A673 (cell line): ENCODE data around the gene EEF1AKMT3. TPM values are rescaled to one million over a fixed set of nuclear protein-coding genes. Genes with fewer than 3 reads are reported as not detected.

Source experiments
- BruUV-seq: library from RNA; stranded (reverse); fragments of 400-500 nt; replicated peaks from 2 replicates; lab custom pipeline; 2021; lab: Mats Ljungman, UMichigan
- CTCF ChIA-PET: fragments of 300-600 bp; sonication (Branson Sonifier 250); formaldehyde crosslinking; loops from one replicate; lab custom pipeline; 2022; ENCODE audit warnings: antibody characterized with exemption; lab: Charles Lee
- POLR2A ChIA-PET: fragments of 300-600 bp; sonication (Branson Sonifier 250); formaldehyde crosslinking; loops from one replicate; lab custom pipeline; 2022; ENCODE audit warnings: antibody characterized with exemption; ENCODE audit not compliant: low non-redundant PET; lab: Charles Lee
- DNase-seq: peaks from one replicate; pipeline ENCODE4 v3.0.0-alpha.2; 2015; ENCODE audit warnings: low spot score
- H3K27ac ChIP-seq: fragments of 200-600 bp; sonication (generic); 2 replicates; pipeline ENCODE4 v1.5.1; 2016; ENCODE audit warnings: mixed run types, low read depth, mild to moderate bottlenecking, mixed read lengths, antibody characterized with exemption, low read length; ENCODE audit not compliant: poor library complexity, severe bottlenecking
- H3K27me3 ChIP-seq: fragments of 200-600 bp; sonication (generic); replicated peaks from 2 replicates; pipeline ENCODE4 v1.6.1; 2017; ENCODE audit warnings: mixed run types, low read depth, mild to moderate bottlenecking, mixed read lengths, antibody characterized with exemption, low read length; ENCODE audit not compliant: insufficient read depth, poor library complexity
- H3K36me3 ChIP-seq: fragments of 200-600 bp; sonication (generic); 2 replicates; pipeline ENCODE4 v1.6.1; 2016; ENCODE audit warnings: mixed run types, mild to moderate bottlenecking, mixed read lengths, antibody characterized with exemption, low read length; ENCODE audit not compliant: insufficient read depth, poor library complexity, severe bottlenecking
- H3K4me1 ChIP-seq: fragments of 200-600 bp; sonication (generic); 2 replicates; pipeline ENCODE4 v1.6.1; 2017; ENCODE audit warnings: mixed run types, mild to moderate bottlenecking, mixed read lengths, antibody characterized with exemption, low read length; ENCODE audit not compliant: insufficient read depth, poor library complexity, severe bottlenecking
- H3K4me3 ChIP-seq: fragments of 200-600 bp; sonication (generic); 2 replicates; pipeline ENCODE4 v1.5.1; 2016; ENCODE audit warnings: low read depth, mixed run types, mild to moderate bottlenecking, mixed read lengths, low read length; ENCODE audit not compliant: poor library complexity, severe bottlenecking
- H3K9me3 ChIP-seq: fragments of 200-600 bp; sonication (generic); 2 replicates; pipeline ENCODE4 v1.6.1; 2016; ENCODE audit warnings: mixed run types, low read depth, mild to moderate bottlenecking, mixed read lengths, antibody characterized with exemption, low read length; ENCODE audit not compliant: poor library complexity, severe bottlenecking
- EZH2 ChIP-seq: fragments of 200-600 bp; sonication (generic); IDR thresholded peaks from 2 replicates; pipeline ENCODE4 v1.6.1; 2017; ENCODE audit warnings: borderline replicate concordance, low read depth, mild to moderate bottlenecking, mixed read lengths, antibody characterized with exemption, low read length; ENCODE audit not compliant: poor library complexity, severe bottlenecking
- intact Hi-C: fragments of 100-400 bp; cut with micrococcal nuclease; formaldehyde crosslinking; loops from one replicate; pipeline ENCODE4 v1.10.0; 2022; ENCODE audit not compliant: unreplicated experiment
- total RNA-seq: library from RNA; stranded (reverse); gene quantifications from 2 replicates; pipeline ENCODE4 v1.2.3, GENCODE V29; 2021
- TF ChIP-seq, protein P1 (sequence below): fragments of 300-800, 200-600 bp; sonication (generic); conservative IDR thresholded peaks from 2 replicates; pipeline ENCODE4 v1.5.1; 2017; ENCODE audit warnings: low read depth, mild to moderate bottlenecking, antibody characterized with exemption, low read length, moderate library complexity, mixed read lengths

The EEF1AKMT3 gene
- total RNA-seq, 1 experiment from 2014 or later = 5.3 TPM

DNA sequence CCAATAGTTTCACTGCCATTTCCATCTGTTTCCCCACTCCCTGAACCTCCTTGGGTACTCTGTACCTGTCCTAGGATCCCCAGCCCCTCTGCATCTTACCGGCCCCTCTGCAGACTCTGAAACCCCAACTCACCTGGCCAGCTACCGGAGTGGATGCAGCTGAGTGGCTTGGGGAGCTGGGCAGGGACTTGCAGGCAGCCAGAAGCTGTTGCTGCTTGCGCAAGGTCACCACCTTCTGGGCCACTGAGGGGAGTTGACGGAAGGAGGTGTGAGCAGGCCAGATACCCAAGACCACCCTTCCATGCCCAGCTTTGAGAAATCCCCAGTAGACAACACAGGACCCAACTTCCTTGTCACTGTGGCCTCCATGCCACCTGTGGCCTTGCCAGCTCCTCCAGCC, 40.1 kb upstream of the EEF1AKMT3 start:
- no peak for DNase-seq
- Histone ChIP-seq H3K4me3 (no peak overlapping the region), H3K4me1 (peaks cover 15% of the 10 kb centered on the region), H3K9me3 (no peaks in the 10 kb centered on the region), H3K27ac (no peak overlapping the region), H3K27me3 (peaks cover 13% of the 10 kb centered on the region), H3K36me3 (no peaks in the 10 kb centered on the region)
- ChIA-PET CTCF (no interaction called here), POLR2A (no interaction called here)
- BruUV-seq = no TSS peak
- TF ChIP-seq, protein P1, sequence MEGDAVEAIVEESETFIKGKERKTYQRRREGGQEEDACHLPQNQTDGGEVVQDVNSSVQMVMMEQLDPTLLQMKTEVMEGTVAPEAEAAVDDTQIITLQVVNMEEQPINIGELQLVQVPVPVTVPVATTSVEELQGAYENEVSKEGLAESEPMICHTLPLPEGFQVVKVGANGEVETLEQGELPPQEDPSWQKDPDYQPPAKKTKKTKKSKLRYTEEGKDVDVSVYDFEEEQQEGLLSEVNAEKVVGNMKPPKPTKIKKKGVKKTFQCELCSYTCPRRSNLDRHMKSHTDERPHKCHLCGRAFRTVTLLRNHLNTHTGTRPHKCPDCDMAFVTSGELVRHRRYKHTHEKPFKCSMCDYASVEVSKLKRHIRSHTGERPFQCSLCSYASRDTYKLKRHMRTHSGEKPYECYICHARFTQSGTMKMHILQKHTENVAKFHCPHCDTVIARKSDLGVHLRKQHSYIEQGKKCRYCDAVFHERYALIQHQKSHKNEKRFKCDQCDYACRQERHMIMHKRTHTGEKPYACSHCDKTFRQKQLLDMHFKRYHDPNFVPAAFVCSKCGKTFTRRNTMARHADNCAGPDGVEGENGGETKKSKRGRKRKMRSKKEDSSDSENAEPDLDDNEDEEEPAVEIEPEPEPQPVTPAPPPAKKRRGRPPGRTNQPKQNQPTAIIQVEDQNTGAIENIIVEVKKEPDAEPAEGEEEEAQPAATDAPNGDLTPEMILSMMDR = no peak
- no peak for TF ChIP-seq EZH2
- intact Hi-C loops = no loop called here

DNA sequence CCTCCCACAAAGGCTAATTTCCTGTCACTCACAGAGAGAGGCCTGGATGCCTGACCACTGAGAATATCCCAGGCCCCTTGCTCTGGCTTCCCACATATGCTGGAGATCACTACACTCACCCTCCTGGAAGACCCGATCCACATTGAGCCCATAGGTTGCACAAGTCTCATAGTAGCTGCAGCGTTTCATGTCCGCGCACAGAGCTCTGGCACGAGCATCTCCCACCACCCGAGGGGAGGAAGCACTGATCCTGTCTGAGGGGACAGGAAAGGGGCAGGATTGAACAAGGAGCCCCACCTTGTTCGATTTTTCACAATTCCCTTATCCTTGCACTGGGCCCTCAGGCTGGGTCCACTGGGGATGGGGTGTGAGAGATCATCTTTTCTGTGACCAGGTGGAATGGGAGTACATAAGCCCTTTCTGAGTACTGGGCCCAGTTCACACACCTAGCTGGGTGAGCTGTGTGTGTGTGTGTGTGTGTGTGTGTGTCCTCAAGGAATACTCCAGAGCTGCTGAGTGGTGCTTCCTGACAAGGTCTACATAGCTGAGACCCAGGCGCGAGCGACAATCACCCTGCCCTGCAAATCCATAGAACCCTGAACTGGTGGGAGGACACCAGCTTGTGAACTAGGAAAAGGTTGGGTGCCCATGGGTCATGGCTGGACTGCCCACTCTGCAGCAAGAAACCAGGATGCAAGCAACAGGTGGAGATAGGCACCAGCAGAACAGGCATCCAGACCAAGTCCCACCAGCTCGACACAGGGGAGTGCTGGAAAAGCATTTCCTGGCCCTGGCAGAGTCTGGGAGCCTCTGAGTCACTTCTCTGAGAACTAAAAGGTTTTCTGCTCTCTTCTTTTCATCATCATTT, 39.5 kb upstream of the EEF1AKMT3 start:
- CTCF ChIA-PET = interaction anchor here (0.5 kb wide), 2 partner anchors 490 to 1249 kb away, joined by 3 to 4 read pairs; no protein-coding TSS in a partner anchor
- no TSS peak for BruUV-seq
- H3K36me3 ChIP-seq = no peaks in the 10 kb centered on the region
- POLR2A ChIA-PET = interaction anchor here (0.7 kb wide), 1 partner anchor 213 kb away, joined by 3 read pairs; no protein-coding TSS in a partner anchor
- no peaks in the 10 kb centered on the region for H3K9me3 ChIP-seq
- no peak for DNase-seq
- TF ChIP-seq, protein P1 = no peak
- TF ChIP-seq EZH2 = no peak
- H3K4me3 ChIP-seq = no peak overlapping the region
- intact Hi-C loops = no loop called here
- H3K4me1 ChIP-seq = peaks cover 16% of the 10 kb centered on the region
- H3K27me3 ChIP-seq = peaks cover 18% of the 10 kb centered on the region
- H3K27ac ChIP-seq = no peak overlapping the region

DNA sequence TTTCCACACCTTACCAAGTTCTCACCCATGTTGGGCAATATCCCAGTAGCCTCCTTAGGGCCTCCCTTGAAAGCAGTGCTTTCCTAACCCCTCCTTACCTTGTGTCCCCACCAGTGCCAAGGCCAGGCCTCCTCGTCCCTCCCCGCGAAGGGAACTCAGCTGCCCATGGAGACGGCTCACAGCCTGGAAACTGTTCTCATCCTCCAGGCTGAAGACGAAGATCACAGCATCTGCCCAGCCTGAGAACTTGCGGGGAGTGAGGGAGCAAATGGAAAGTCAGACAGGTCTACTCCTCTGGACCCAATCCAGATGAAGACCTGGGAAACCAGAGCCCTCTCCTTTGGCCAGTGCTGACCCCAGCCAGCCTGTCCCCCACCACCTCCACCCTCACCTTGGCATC, 38.5 kb upstream of the EEF1AKMT3 start:
- no peak for DNase-seq
- TF ChIP-seq, protein P1 = no peak
- TF ChIP-seq EZH2 = no peak
- H3K4me3 ChIP-seq = no peak overlapping the region
- H3K9me3 ChIP-seq = no peaks in the 10 kb centered on the region
- H3K4me1 ChIP-seq = peaks cover 17% of the 10 kb centered on the region
- ChIA-PET POLR2A (no interaction called here), CTCF (no interaction called here)
- no TSS peak for BruUV-seq
- intact Hi-C loops = no loop called here
- H3K27me3 ChIP-seq = peaks cover 18% of the 10 kb centered on the region
- no peak overlapping the region for H3K27ac ChIP-seq
- H3K36me3 ChIP-seq = no peaks in the 10 kb centered on the region
